Measurements from ENCODE around the gene TPGS2. TPM values are rescaled to one million over a fixed set of nuclear protein-coding genes. Genes with fewer than 3 reads are reported as not detected.

The TPGS2 gene
- total RNA-seq = 108 and 129 TPM in 2 replicates

GRCh38 chr18:36828630-36829361 is at the start of gene TPGS2, which contains the start of gene KIAA1328:
TSS of gene TPGS2 (minus strand) at chr18:36829002. CDS start at chr18:36828767, 235 bp downstream.
TSS of gene KIAA1328 (plus strand) at chr18:36829127. CDS start at chr18:36829139, 12 bp downstream.

Other genes starting within 250 kb of the TPGS2 start
- gene KIAA1328, start 125 bp upstream of the TPGS2 start, total RNA-seq = 3.3 and 7.9 TPM in 2 replicates